ENCODE measurements around the gene MOV10L1.
"Not testable (repeated sequence)": the region's sequence is repeated elsewhere in the genome, so short reads cannot be mapped to it uniquely, and the experiment has no call there.

MOV10L1 gene

GRCh38 chr22:50138041-50138440 is 48.2 kb downstream of the MOV10L1 start:
- DNase-seq (ENCODE audit: low read depth), result no peak

GRCh38 chr22:50138988-50139387 is 49.2 kb downstream of the MOV10L1 start:
- DNase-seq (ENCODE audit: low read depth), result no peak

- no peak for DNase-seq (ENCODE audit: low read depth)
Measured at GRCh38 chr22:50139843-50140415, 50.1 kb downstream of the MOV10L1 start.

- no peak for DNase-seq (ENCODE audit: low read depth)
Measured at GRCh38 chr22:50140615-50141014, 50.8 kb downstream of the MOV10L1 start.

- DNase-seq (ENCODE audit: low read depth), result no peak
Measured at GRCh38 chr22:50141462-50141861, 51.7 kb downstream of the MOV10L1 start.

- DNase-seq (ENCODE audit: low read depth), result no peak
Measured at GRCh38 chr22:50141891-50142363, 52.1 kb downstream of the MOV10L1 start.

- no peak for DNase-seq (ENCODE audit: low read depth)
Measured at GRCh38 chr22:50143096-50143495, 53.3 kb downstream of the MOV10L1 start.

GRCh38 chr22:50144005-50144614 is 54.3 kb downstream of the MOV10L1 start:
- no peak for DNase-seq (ENCODE audit: low read depth)

GRCh38 chr22:50145721-50146438 is 56.1 kb downstream of the MOV10L1 start:
- no peak for DNase-seq (ENCODE audit: low read depth)

- peak; percentile 58 for DNase-seq (ENCODE audit: low read depth)
Measured at GRCh38 chr22:50146439-50147238, 56.8 kb downstream of the MOV10L1 start.

GRCh38 chr22:50147258-50148165 is 57.7 kb downstream of the MOV10L1 start:
- DNase-seq (ENCODE audit: low read depth), result not testable (repeated sequence)

GRCh38 chr22:50148166-50148500 is 58.3 kb downstream of the MOV10L1 start:
- DNase-seq (ENCODE audit: low read depth), result no peak

GRCh38 chr22:50148991-50149721 is 59.4 kb downstream of the MOV10L1 start:
- DNase-seq (ENCODE audit: low read depth), result peak; percentile 50

- no peak for DNase-seq (ENCODE audit: low read depth)
Measured at GRCh38 chr22:50150161-50151129, 60.6 kb downstream of the MOV10L1 start.

- no peak for DNase-seq (ENCODE audit: low read depth)
Measured at GRCh38 chr22:50151571-50152537, 62.0 kb downstream of the MOV10L1 start.

GRCh38 chr22:50153056-50153755 is 63.4 kb downstream of the MOV10L1 start:
- no peak for DNase-seq (ENCODE audit: low read depth)

GRCh38 chr22:50153756-50154140 is 63.9 kb downstream of the MOV10L1 start:
- no peak for DNase-seq (ENCODE audit: low read depth)
